ENCODE measurements around the gene ITIH6.

DNA sequence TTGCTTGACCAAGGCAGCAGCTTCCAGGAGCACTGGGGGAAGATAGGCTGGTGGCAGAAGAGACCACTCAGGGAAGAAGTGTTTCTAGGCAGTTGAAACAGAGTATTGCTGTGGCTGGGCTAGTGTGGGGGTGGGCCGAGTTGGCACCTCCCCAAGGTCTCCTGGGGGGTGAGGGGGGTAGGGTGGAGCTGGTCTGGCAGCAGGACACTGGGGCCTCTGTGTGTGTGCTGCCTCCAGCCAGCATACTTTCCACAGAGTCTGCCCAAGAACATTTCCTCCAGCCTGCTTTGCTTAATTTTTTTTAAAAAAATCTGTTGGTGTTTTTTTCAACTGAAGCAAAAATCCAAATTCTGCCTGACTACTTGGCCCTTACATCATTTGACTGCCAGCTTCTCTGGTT is 4.0 kb downstream of the ITIH6 start:
- TF ChIP-seq, protein P1, sequence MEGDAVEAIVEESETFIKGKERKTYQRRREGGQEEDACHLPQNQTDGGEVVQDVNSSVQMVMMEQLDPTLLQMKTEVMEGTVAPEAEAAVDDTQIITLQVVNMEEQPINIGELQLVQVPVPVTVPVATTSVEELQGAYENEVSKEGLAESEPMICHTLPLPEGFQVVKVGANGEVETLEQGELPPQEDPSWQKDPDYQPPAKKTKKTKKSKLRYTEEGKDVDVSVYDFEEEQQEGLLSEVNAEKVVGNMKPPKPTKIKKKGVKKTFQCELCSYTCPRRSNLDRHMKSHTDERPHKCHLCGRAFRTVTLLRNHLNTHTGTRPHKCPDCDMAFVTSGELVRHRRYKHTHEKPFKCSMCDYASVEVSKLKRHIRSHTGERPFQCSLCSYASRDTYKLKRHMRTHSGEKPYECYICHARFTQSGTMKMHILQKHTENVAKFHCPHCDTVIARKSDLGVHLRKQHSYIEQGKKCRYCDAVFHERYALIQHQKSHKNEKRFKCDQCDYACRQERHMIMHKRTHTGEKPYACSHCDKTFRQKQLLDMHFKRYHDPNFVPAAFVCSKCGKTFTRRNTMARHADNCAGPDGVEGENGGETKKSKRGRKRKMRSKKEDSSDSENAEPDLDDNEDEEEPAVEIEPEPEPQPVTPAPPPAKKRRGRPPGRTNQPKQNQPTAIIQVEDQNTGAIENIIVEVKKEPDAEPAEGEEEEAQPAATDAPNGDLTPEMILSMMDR (IDR thresholded peaks at IDR 0.05): no peak
- no peak for TF ChIP-seq EZH2 (IDR thresholded peaks at IDR 0.05; ENCODE audit: borderline replicate concordance, insufficient read depth, low read depth, low read length, poor library complexity, severe bottlenecking)

All from B cell (primary cell).